Osteocyte (in vitro differentiated cells): ENCODE measurements around the gene EXOC6B. TPM values are rescaled to one million over a fixed set of nuclear protein-coding genes. Genes with fewer than 3 reads are reported as not detected.

Source experiments
- DNase-seq: peaks from one replicate; pipeline ENCODE4 v3.0.0; 2021; ENCODE audit warnings: mixed read lengths; ENCODE audit not compliant: unreplicated experiment; ENCODE audit errors: extremely low spot score
- H3K27ac Mint-ChIP-seq: one replicate; pipeline ENCODE4 v1.8.0; 2021; ENCODE audit warnings: mild to moderate bottlenecking, mixed read lengths; ENCODE audit not compliant: unreplicated experiment
- H3K27me3 Mint-ChIP-seq: one replicate; pipeline ENCODE4 v1.8.0; 2021; ENCODE audit warnings: mixed read lengths; ENCODE audit not compliant: unreplicated experiment
- H3K36me3 Mint-ChIP-seq: one replicate; pipeline ENCODE4 v1.8.0; 2021; ENCODE audit warnings: mixed read lengths; ENCODE audit not compliant: unreplicated experiment
- H3K4me1 Mint-ChIP-seq: one replicate; pipeline ENCODE4 v1.8.0; 2021; ENCODE audit warnings: mixed read lengths; ENCODE audit not compliant: unreplicated experiment
- H3K4me3 Mint-ChIP-seq: one replicate; pipeline ENCODE4 v1.8.0; 2021; ENCODE audit warnings: mild to moderate bottlenecking, moderate library complexity, mixed read lengths; ENCODE audit not compliant: unreplicated experiment
- H3K9me3 Mint-ChIP-seq: one replicate; pipeline ENCODE4 v1.8.0; 2021; ENCODE audit warnings: mixed read lengths; ENCODE audit not compliant: unreplicated experiment
- total RNA-seq: library from RNA; stranded (reverse); gene quantifications from 2 replicates; pipeline ENCODE4 v1.2.1, GENCODE V29; 2021
- TF ChIP-seq, protein P1 (sequence below): fragments of 200-600 bp; sonication (generic); IDR thresholded peaks from 2 replicates; pipeline ENCODE4 v1.5.0; 2021; ENCODE audit warnings: antibody characterized with exemption, mild to moderate bottlenecking, moderate library complexity

Gene EXOC6B
- total RNA-seq, 1 donor from 2014 or later = 33.8 TPM

DNA sequence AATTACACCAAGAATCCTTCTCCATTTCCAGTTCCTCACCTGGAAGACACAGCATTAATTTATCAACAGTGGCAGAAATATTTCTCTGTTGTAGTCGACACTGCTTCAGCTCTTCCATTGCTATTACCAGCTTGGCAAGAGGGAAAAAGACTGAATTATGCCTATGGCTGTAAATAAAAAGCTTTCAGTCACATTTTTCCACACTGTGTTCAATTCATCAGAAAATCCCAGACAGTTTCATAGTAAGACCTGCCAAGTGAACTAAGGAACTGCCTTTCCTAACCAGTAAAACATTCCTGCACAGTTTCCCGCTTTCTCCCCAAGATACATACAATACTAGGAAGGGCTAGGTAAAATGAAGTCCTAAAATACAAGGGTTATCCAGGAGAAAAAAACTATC is 94.7 kb downstream of the EXOC6B start:
- no peaks in the 10 kb centered on the region for H3K9me3 Mint-ChIP-seq
- H3K36me3 Mint-ChIP-seq = peaks cover 2% of the 10 kb centered on the region
- no peak for DNase-seq
- TF ChIP-seq, protein P1, sequence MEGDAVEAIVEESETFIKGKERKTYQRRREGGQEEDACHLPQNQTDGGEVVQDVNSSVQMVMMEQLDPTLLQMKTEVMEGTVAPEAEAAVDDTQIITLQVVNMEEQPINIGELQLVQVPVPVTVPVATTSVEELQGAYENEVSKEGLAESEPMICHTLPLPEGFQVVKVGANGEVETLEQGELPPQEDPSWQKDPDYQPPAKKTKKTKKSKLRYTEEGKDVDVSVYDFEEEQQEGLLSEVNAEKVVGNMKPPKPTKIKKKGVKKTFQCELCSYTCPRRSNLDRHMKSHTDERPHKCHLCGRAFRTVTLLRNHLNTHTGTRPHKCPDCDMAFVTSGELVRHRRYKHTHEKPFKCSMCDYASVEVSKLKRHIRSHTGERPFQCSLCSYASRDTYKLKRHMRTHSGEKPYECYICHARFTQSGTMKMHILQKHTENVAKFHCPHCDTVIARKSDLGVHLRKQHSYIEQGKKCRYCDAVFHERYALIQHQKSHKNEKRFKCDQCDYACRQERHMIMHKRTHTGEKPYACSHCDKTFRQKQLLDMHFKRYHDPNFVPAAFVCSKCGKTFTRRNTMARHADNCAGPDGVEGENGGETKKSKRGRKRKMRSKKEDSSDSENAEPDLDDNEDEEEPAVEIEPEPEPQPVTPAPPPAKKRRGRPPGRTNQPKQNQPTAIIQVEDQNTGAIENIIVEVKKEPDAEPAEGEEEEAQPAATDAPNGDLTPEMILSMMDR = no peak
- H3K4me3 Mint-ChIP-seq = no peak overlapping the region
- no peak overlapping the region for H3K27ac Mint-ChIP-seq
- H3K27me3 Mint-ChIP-seq = no peaks in the 10 kb centered on the region
- no peaks in the 10 kb centered on the region for H3K4me1 Mint-ChIP-seq

DNA sequence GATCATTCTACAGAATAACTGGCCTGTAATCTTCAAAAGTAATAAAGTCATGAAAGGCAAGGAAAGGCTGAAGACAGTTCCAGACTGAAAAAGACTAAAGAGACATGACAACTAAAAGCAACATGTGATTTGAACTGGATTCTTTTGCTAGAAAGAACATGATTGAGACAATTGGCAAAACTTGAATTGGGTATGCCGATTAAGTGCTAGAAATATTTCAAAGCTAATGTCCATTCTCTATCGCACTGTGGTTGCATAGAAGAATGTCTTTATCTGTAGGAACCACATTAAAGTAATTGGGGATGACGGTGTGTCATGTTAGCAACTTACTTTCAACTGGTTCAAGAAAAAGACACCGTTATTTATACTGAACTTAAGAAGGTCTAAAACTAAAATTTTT is 98.5 kb downstream of the EXOC6B start:
- Mint-ChIP-seq H3K4me1 (peaks cover 27% of the 10 kb centered on the region), H3K27me3 (no peaks in the 10 kb centered on the region), H3K36me3 (peaks cover 5% of the 10 kb centered on the region), H3K9me3 (no peaks in the 10 kb centered on the region), H3K4me3 (no peak overlapping the region), H3K27ac (no peak overlapping the region)
- TF ChIP-seq, protein P1 = no peak
- DNase-seq = no peak

DNA sequence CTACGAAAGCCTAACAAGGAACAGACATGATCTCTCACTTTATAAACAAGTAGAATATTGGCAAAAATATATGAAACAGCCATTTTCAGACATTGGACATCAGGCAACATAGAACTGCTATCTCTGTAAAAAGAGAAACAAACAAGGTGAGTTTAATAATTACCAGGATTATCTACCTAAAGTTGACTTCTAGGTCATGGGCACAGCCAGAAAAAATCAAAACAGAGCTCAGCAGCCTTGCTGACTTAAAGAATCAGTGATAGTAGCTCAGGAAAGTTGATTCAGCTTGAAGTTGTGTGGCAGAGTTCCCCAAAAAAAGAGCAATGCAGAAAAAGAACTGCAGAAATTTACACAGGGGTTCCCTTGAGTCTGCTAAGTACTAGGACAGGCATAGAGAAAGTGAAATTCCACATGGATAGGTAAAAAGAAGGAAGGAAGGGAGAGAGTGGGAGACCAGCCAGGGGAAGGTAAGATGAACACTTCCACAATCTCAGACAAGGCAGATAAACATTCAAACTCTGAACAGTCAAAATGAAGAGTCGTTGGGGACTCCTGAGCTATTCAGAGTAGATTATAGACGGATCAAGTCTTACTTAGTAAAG is 102.0 kb downstream of the EXOC6B start:
- Mint-ChIP-seq H3K27me3 (no peaks in the 10 kb centered on the region), H3K27ac (no peak overlapping the region), H3K36me3 (peaks cover 7% of the 10 kb centered on the region), H3K4me1 (peaks cover 38% of the 10 kb centered on the region), H3K9me3 (no peaks in the 10 kb centered on the region), H3K4me3 (no peak overlapping the region)
- TF ChIP-seq, protein P1 = no peak
- DNase-seq = no peak

DNA sequence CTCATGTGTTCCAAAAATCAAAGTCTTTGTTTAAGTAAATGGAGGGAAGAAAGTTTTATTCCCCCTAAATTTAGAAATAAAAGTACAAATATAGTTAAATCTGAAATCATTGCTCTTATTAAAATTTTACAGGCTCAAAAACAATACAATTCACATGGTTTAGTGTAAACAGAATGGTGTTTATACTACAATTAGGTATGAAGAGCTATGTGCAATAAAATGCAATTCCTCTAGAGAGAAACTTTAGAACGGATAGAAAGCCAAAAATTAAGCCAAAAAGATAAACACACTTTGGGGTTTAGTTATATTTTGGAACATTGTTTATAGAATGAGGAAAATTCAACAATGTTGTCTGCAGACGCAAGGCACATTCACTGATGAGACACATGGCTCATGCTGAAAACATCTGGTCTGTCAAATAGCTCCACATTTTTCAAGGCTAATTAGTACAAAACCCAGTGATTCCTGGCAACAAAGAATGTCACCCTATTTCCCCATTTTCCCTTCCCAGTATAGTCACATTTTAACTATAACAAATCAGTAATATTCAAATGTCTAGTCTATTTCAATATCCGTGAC is 103.3 kb downstream of the EXOC6B start:
- Mint-ChIP-seq H3K27ac (no peak overlapping the region), H3K4me3 (no peak overlapping the region), H3K36me3 (peaks cover 12% of the 10 kb centered on the region)

DNA sequence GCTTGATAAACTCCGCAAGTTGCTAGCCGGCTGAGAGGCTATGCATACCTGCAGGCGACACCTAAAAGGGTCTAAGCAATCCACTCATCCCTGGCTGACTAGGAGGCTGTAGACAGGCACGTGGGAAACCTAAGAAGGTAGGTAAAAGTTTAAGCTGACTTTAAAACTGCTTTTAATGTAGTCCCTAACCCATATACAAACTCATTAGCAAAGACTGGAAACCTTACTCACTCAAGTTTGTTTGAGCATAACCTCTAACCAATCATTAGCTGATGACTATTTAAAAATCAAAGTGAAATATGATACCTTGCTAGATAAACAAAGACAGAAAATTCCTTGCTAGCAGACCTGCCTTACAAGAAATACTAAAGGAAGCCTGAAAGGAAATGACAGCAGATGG is 106.4 kb downstream of the EXOC6B start:
- DNase-seq = no peak
- Mint-ChIP-seq H3K9me3 (no peaks in the 10 kb centered on the region), H3K36me3 (peaks cover 8% of the 10 kb centered on the region), H3K4me1 (peaks cover 37% of the 10 kb centered on the region), H3K27ac (no peak overlapping the region), H3K4me3 (no peak overlapping the region), H3K27me3 (no peaks in the 10 kb centered on the region)
- TF ChIP-seq, protein P1 = no peak

More for the DNA sequence above, 103.3 kb downstream of the EXOC6B start:
- no peak for DNase-seq
- Mint-ChIP-seq H3K4me1 (peaks cover 44% of the 10 kb centered on the region), H3K27me3 (no peaks in the 10 kb centered on the region), H3K9me3 (no peaks in the 10 kb centered on the region)
- TF ChIP-seq, protein P1 = no peak
